ENCODE data around the gene TMEM31. TPM values are rescaled to one million over a fixed set of nuclear protein-coding genes. Genes with fewer than 3 reads are reported as not detected.
A peak's percentile ranks its signal among the peaks of the same experiment; 100 is the strongest.

TMEM31 gene
- total RNA-seq = 1 to 10 TPM in 1 of 2 donors, under 1 TPM in 1; 0.49 to 1.0 TPM

DNA sequence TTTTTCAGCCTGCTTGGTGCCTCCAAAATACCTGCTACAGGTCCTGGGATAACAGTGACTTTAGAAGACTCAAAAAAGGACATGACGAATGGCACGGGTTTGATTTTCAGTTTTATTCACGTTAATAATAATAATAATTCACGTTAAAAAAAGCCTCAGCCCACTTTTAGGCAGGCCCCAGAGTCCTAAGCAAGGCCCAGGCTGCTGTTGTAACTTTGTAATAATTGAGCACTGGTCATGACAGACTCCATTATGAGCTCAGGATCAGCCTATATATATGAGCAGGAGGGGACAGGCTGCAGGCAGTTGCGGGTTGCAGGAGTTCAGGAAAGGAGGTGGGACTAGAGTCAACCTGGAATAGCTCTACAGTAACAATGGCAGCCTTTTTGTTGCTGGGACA is at the start of gene TMEM31:
Gene TMEM31 (plus strand): TSS at position 301 of the 400 bp plus-strand sequence. CDS start 1,350 bp downstream, outside the sequence.
- ATAC-seq (no peak), DNase-seq (ENCODE audit: low spot score in 2 of 2) (no peak)
- Mint-ChIP-seq H3K27ac (no peak within 1 kb of the TSS), H3K9me3 (no peaks in the 10 kb centered on the region), H3K36me3 (no peaks in the 10 kb centered on the region)

DNA sequence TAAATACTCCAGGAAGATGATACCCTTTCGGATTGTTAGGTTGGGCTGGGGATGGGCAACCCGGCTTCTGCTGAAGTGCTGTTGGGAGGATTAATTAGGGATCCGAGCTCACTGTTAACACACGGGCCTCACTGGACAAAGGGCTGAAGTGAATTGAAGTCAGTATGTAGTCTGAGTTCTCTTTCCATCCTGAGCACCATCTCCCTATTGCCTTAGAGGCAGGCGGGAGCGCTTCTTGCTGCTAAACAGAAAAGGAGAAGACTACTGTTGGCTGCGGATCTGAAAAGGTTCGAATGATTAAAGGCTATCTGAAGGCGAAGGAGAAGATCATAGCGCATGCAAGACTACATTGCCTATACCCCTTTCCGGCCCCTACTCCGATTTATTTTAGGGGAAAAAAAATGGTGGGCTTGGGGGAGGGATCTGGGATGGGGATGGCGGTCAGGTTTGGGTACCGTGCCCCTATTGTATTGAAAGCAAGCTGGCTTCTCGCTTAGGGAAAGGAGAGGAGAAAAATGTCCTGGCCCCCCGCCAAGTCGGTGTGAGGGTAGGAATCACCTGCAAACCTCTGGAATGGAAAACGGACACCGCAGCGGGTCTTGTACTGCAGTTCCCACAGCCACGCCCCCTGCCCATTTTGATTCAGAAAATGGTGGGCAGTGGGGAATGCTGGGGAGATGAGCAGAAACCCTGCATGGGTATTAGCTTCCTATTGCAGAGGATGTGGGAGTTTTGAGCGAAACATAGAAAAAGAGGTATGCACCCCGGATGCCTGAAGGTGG is 46.5 kb upstream of the TMEM31 start:
- ATAC-seq (no peak), DNase-seq (ENCODE audit: low spot score in 2 of 2) (no peak)
- Mint-ChIP-seq H3K27ac (no peak overlapping the region), H3K36me3 (no peaks in the 10 kb centered on the region), H3K9me3 (peaks cover 0 to 8% of the 10 kb centered on the region in 2 donors)

DNA sequence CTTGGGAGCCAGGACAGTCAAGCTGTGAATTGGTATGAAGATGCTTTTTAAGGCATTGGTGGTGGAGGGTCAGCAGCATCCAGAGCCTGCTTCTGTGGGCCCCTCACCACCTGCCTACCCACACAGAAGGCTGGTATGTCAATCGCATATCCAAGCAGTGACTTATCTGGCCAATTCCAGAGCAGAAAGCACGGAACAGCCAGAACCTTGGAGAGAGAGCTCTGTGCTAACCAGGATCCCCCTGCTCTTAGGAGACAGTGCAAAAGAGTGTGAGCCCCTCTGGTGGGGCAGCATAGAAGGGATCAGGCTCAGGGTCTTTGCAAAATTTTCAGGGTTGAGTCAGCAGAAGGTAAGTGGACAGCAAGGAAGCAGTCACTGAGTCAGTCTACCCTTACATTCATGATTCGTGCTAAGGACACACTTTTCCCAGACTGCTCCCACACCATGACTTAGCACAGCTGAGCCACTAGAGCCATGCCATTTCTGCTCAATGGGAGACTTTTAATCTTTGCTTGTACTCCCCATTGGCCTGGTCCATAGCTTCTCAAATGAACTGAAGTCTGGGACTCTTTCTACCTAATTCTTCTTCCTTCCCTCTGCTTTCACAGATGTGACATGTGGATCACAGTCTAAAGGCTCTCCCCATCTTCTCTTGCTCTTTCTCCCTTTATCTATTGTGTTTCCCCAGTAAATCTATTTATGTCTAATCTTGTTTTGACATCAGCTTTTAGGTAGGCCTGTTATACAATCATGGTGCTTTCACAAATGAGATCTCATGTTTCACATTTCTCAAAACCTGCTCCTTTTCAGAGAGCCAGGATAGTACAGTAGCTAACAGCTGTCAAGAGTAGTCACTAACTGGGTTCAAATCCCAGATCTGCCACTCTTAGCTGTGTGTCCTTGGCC is 44.3 kb upstream of the TMEM31 start:
- Mint-ChIP-seq H3K9me3 (no peaks in the 10 kb centered on the region), H3K27ac (no peak overlapping the region), H3K36me3 (no peaks in the 10 kb centered on the region)
- ATAC-seq (no peak), DNase-seq (ENCODE audit: low spot score in 2 of 2) (no peak)

- no peak overlapping the region for H3K27ac Mint-ChIP-seq
- no peaks in the 10 kb centered on the region for H3K36me3 Mint-ChIP-seq
- DNase-seq (ENCODE audit: low spot score in 2 of 2) = no peak
- H3K9me3 Mint-ChIP-seq = no peaks in the 10 kb centered on the region
- no peak for ATAC-seq
Observed at GRCh38 chrX:103669745-103670144, 41.0 kb upstream of the TMEM31 start.

GRCh38 chrX:103674531-103675454 is 35.9 kb upstream of the TMEM31 start:
- Mint-ChIP-seq H3K36me3 (peaks cover 18% of the 10 kb centered on the region in 2 donors), H3K9me3 (no peaks in the 10 kb centered on the region), H3K27ac (peak overlapping the region in 1 of 2 donors; percentile 36)
- DNase-seq (ENCODE audit: low spot score in 2 of 2) (no peak), ATAC-seq (no peak)

GRCh38 chrX:103678199-103678993 is 32.3 kb upstream of the TMEM31 start:
- Mint-ChIP-seq H3K9me3 (no peaks in the 10 kb centered on the region), H3K36me3 (peaks cover 18% of the 10 kb centered on the region in 2 donors), H3K27ac (no peak overlapping the region)
- DNase-seq (ENCODE audit: low spot score in 2 of 2) (no peak), ATAC-seq (peak in 1 of 2 donors; percentile 46)

DNA sequence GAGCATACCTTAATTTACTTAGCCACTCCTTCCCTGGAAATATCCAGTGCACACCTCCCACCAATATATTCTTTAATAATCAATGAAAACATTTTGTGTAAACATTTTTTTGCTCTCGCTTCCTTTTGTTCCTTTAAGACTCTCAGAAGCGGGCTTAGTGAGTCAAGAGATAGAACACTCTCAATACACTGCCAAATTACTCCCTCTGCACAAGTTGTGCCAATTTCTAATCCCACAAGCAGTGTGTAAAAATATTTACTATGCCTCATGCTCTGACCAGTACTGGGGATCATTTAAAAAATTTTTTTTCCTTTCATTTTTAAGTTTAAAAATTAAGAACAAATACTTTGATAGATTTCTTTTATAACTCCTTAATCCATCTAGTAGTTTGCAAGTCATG is 29.3 kb upstream of the TMEM31 start:
- peaks cover 23 to 28% of the 10 kb centered on the region in 2 donors for H3K36me3 Mint-ChIP-seq
- ATAC-seq (no peak), DNase-seq (ENCODE audit: low spot score in 2 of 2) (no peak)
- H3K9me3 Mint-ChIP-seq = no peaks in the 10 kb centered on the region
- H3K27ac Mint-ChIP-seq = no peak overlapping the region

DNA sequence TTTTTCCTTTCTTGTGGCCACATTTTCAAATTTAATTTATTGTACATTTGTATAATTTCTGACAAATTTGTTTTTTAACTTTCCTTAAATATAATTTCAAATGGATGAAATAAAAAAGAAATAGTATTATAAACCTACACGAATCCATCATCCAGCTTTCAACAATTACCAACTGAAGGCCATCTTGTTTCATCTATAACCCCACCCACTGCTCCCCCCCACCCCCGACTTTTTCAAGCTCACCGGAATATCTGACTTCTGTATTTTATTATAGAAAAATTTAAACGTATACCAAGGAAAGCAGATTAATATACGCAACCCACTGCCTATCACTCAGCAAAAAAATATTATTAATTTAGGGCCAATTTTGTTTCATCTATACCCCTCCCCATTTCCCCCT is 25.3 kb upstream of the TMEM31 start:
- DNase-seq (ENCODE audit: low spot score in 2 of 2) (no peak), ATAC-seq (no peak)
- Mint-ChIP-seq H3K27ac (peak overlapping the region in 1 of 2 donors; percentile 55), H3K36me3 (peaks cover 4 to 10% of the 10 kb centered on the region in 2 donors), H3K9me3 (no peaks in the 10 kb centered on the region)

DNA sequence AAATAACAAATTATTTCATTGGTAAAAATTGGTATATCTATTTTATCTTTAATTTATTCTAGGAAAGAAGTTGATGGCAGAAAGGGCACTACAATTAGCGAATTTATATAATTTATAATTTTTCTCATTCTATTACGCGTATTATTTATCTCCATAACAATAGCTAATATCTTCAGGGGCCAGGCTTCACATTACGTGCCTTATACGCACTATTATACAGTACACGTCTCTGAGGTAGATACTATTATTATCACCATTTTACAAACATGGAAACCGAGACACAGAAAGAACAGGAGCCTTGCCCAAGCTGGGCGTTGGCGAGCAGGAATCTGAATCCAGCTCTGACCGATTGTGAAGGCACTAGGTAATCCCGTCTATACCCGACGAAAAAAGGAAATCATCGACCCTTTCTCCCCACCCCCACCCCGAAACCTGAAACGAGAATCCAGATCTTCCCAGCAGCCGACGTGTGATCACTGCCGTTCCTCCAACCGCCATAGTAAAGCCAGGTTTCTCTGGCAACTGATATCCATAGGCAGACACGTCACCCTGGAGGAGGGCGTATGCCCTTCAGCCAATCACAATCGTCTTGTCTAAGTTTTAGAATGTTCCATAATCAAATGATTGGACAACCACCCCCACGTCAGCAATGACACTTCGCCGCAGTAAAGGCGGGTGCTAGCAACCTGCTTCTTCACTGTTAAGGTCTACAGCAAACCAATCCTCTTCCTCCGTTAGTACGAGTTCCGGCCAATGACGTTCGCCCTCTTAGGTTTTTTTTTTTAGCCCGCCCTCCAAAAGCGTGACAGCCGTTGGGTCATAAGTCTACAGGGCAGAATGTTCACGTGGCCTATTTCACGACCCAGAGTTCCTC is 24.3 kb upstream of the TMEM31 start, which contains the start of gene MORF4L2:
Gene MORF4L2 (minus strand): TSS at position 501 of the 874 bp plus-strand sequence. CDS start 9,672 bp downstream, outside the sequence.
- peaks cover 4 to 10% of the 10 kb centered on the region in 2 donors for H3K36me3 Mint-ChIP-seq
- no peak within 1 kb of the TSS for H3K27ac Mint-ChIP-seq

GRCh38 chrX:103687073-103687695 is 23.5 kb upstream of the TMEM31 start:
- H3K27ac Mint-ChIP-seq = no peak overlapping the region
- peak; percentile 79 to 81 for DNase-seq (ENCODE audit: low spot score in 2 of 2)
- no peaks in the 10 kb centered on the region for H3K9me3 Mint-ChIP-seq
- H3K36me3 Mint-ChIP-seq = peaks cover 4 to 10% of the 10 kb centered on the region in 2 donors
- peak; percentile 68 to 72 for ATAC-seq

More for the DNA sequence above, 24.3 kb upstream of the TMEM31 start, which contains the start of gene MORF4L2:
- ATAC-seq = peak; percentile 90 to 93
- DNase-seq (ENCODE audit: low spot score in 2 of 2) = peak; percentile 66 to 90
- no peaks in the 10 kb centered on the region for H3K9me3 Mint-ChIP-seq

DNA sequence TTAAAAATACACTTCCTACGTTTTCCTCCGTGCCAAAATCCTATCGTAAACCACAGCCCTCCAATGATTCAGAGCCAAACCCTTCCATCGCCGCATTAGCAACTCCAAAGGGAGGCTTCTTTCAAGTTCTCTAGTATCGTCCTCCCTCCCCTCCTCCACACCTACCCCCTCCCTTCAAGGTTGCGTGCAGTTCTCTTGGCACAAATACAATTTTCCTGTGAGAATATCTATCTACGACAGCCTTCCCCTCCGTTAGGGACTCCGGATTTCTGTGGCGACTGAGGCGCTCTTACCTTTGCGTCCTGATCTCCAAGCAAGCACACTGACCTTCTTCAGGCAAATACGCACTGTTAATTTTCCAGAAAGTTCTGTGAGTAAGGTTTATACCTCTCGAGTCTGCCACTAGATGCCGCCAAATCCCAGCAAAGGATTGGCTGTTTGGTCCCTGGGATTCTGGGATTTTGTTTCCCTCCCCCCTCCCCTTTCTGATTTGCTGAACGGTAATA is 23.0 kb upstream of the TMEM31 start:
- ATAC-seq = peak in 1 of 2 donors; percentile 33
- peak; percentile 30 to 59 for DNase-seq (ENCODE audit: low spot score in 2 of 2)
- Mint-ChIP-seq H3K27ac (no peak overlapping the region), H3K36me3 (peaks cover 4 to 10% of the 10 kb centered on the region in 2 donors), H3K9me3 (no peaks in the 10 kb centered on the region)

- peaks cover 4 to 6% of the 10 kb centered on the region in 2 donors for H3K36me3 Mint-ChIP-seq
- DNase-seq (ENCODE audit: low spot score in 2 of 2) = peak in 1 of 2 donors; percentile 3
- no peak overlapping the region for H3K27ac Mint-ChIP-seq
- no peak for ATAC-seq
- H3K9me3 Mint-ChIP-seq = no peaks in the 10 kb centered on the region
Observed at GRCh38 chrX:103688946-103689345, 21.8 kb upstream of the TMEM31 start.

- H3K9me3 Mint-ChIP-seq = no peaks in the 10 kb centered on the region
- H3K27ac Mint-ChIP-seq = no peak overlapping the region
- ATAC-seq = no peak
- DNase-seq (ENCODE audit: low spot score in 2 of 2) = no peak
- no peaks in the 10 kb centered on the region for H3K36me3 Mint-ChIP-seq
Observed at GRCh38 chrX:103691059-103691458, 19.6 kb upstream of the TMEM31 start.

- ATAC-seq (no peak), DNase-seq (ENCODE audit: low spot score in 2 of 2) (no peak)
- no peaks in the 10 kb centered on the region for H3K36me3 Mint-ChIP-seq
- no peak overlapping the region for H3K27ac Mint-ChIP-seq
- H3K9me3 Mint-ChIP-seq = no peaks in the 10 kb centered on the region
Observed at GRCh38 chrX:103697687-103698086, 13.0 kb upstream of the TMEM31 start.
